ENCODE results near the gene WNT7B.

DNA sequence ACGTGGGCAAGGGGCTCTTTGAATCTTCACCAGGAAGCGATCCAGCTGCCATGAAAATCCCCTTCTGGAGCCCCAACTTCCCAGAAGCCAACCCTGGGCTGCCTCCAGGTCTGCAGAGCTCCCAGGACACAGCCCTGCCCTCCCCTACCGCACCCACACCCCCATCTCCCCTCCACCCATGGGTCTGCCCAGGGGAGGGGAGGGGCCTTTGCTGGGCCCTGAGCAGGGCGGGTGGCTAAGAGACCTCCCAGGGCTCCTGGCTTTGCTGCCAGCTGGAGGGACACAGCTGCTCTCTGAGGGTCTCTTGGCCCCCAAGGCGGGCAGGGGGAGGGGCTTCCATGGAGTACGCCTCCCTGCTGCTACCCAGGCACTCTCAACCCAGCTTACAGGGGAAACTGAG lies 64.1 kb downstream of the WNT7B start:
- TF ChIP-seq, protein P1, sequence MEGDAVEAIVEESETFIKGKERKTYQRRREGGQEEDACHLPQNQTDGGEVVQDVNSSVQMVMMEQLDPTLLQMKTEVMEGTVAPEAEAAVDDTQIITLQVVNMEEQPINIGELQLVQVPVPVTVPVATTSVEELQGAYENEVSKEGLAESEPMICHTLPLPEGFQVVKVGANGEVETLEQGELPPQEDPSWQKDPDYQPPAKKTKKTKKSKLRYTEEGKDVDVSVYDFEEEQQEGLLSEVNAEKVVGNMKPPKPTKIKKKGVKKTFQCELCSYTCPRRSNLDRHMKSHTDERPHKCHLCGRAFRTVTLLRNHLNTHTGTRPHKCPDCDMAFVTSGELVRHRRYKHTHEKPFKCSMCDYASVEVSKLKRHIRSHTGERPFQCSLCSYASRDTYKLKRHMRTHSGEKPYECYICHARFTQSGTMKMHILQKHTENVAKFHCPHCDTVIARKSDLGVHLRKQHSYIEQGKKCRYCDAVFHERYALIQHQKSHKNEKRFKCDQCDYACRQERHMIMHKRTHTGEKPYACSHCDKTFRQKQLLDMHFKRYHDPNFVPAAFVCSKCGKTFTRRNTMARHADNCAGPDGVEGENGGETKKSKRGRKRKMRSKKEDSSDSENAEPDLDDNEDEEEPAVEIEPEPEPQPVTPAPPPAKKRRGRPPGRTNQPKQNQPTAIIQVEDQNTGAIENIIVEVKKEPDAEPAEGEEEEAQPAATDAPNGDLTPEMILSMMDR (IDR thresholded peaks at IDR 0.05; ENCODE audit: low read depth, low read length, poor library complexity, severe bottlenecking), result no peak
- no peak for TF ChIP-seq EZH2phosphoT487 (IDR thresholded peaks at IDR 0.05; ENCODE audit: borderline replicate concordance, low read length)
